Measurements from ENCODE around the gene SGTA. TPM values are rescaled to one million over a fixed set of nuclear protein-coding genes. Genes with fewer than 3 reads are reported as not detected.

Gene SGTA
- total and polyA plus RNA-seq, 8 donors = 39.2 to 56.9 (median 46.7) TPM

DNA sequence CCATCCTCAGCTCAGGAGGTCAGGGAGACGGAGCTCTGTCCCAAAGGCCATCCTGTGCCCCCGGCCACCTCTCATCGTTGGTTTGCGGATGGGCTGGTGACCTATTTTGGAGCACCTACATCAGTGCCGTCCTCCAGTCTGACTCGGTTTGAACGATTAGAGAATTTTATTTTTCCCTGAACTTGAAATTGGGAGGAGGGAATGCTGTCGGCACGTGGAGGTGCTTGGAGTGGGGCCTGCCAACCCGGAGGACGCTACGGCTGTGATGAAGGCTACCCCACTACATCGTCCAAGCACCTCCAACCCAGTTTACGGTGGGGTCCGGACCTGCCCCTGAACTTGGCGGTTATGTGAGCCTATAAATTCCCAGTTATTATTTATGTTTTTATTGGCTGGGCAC is 33.6 kb upstream of the SGTA start:
- Histone ChIP-seq H3K4me3 (no peak overlapping the region), H3K36me3 (peaks cover 0 to 28% of the 10 kb centered on the region in 2 donors), H3K27ac (no peak overlapping the region), H3K27me3 (no peaks in the 10 kb centered on the region), H3K4me1 (peaks cover 6 to 10% of the 10 kb centered on the region in 2 donors), H3K9me3 (no peaks in the 10 kb centered on the region)
- TF ChIP-seq, protein P1, sequence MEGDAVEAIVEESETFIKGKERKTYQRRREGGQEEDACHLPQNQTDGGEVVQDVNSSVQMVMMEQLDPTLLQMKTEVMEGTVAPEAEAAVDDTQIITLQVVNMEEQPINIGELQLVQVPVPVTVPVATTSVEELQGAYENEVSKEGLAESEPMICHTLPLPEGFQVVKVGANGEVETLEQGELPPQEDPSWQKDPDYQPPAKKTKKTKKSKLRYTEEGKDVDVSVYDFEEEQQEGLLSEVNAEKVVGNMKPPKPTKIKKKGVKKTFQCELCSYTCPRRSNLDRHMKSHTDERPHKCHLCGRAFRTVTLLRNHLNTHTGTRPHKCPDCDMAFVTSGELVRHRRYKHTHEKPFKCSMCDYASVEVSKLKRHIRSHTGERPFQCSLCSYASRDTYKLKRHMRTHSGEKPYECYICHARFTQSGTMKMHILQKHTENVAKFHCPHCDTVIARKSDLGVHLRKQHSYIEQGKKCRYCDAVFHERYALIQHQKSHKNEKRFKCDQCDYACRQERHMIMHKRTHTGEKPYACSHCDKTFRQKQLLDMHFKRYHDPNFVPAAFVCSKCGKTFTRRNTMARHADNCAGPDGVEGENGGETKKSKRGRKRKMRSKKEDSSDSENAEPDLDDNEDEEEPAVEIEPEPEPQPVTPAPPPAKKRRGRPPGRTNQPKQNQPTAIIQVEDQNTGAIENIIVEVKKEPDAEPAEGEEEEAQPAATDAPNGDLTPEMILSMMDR (IDR thresholded peaks at IDR 0.05) = no peak
- intact Hi-C loops (cut with DNase I) = no loop called here
- ATAC-seq (no peak), DNase-seq (no peak)

DNA sequence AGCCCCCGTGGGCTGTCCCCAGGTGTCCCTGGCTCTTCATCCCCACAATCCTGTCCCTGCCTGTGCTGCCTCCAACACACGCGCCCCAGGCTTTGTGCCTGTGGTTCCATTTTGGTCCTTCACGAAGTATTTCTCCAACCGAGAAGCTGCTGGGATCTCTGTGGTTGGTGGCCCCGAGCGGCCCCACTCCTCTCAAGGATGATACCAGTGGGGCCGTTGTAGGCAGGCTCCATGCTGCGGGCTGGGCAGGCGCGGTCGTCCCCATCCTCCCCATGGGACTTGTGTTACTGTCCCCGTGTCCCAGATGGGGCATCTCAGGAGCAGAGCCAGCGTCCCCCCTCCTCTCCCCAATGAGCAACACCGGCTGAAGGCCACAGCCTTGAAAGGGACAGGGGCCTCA is 32.9 kb upstream of the SGTA start:
- Histone ChIP-seq H3K36me3 (peaks cover 0 to 35% of the 10 kb centered on the region in 2 donors), H3K9me3 (no peaks in the 10 kb centered on the region), H3K27me3 (no peaks in the 10 kb centered on the region), H3K27ac (no peak overlapping the region), H3K4me3 (no peak overlapping the region), H3K4me1 (peaks cover 6 to 10% of the 10 kb centered on the region in 2 donors)
- TF ChIP-seq, protein P1 (IDR thresholded peaks at IDR 0.05) = no peak
- DNase-seq (peak in 1 of 4 donors; percentile 67), ATAC-seq (no peak)
- intact Hi-C loops (cut with DNase I) = no loop called here

DNA sequence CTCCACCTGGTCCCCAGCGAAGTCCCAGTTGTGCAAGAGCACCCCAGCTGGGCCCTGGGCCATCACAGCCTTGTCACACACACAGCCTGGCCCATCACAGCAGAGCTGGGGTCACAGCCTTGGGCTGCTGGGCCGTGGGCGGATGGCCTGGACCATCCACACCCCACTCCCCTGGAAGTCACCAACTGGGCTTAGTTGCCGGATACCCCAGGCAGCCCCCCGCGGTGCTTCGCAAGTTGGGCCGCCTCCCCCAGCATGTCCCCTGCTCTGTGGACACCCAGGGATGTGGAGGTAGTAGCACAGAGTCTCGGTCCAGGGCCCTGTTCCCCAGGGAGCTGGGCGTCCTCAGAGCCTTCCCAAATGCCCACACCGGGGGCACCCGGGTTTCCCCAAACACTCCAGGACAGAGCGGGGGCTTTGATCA is 32.1 kb upstream of the SGTA start:
- intact Hi-C loops (cut with DNase I) = no loop called here

DNA sequence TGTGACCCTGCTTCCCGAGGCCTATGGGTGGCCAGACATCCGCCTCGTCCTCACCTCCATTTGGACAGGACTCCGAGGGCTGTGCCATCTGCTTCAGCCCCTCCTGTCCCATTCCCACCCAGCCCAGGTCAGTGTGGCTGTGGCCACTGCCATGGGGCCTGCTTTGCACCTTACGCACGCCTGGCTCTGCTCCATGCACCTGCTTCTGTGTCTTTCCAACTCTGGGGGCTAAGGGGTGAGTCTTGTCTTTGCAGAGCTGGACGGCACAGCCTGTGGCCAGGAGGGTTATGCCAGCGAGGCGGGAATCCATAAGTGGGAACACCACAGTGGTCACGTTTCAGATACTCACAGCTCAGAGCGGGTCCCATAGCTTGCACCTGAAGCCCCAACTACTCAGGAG is 31.4 kb upstream of the SGTA start:
- H3K4me1 ChIP-seq = no peaks in the 10 kb centered on the region
- intact Hi-C loops (cut with DNase I) = no loop called here
- H3K36me3 ChIP-seq = peaks cover 0 to 50% of the 10 kb centered on the region in 2 donors
- DNase-seq (no peak), ATAC-seq (no peak)
- H3K4me3 ChIP-seq = no peak overlapping the region
- no peaks in the 10 kb centered on the region for H3K27me3 ChIP-seq
- H3K9me3 ChIP-seq = no peaks in the 10 kb centered on the region
- no peak overlapping the region for H3K27ac ChIP-seq
- TF ChIP-seq, protein P1 (IDR thresholded peaks at IDR 0.05) = no peak

More for the DNA sequence above, 32.1 kb upstream of the SGTA start:
- H3K27ac ChIP-seq = no peak overlapping the region
- TF ChIP-seq, protein P1 (IDR thresholded peaks at IDR 0.05) = no peak
- no peaks in the 10 kb centered on the region for H3K9me3 ChIP-seq
- H3K4me1 ChIP-seq = peaks cover 0 to 2% of the 10 kb centered on the region in 2 donors
- H3K36me3 ChIP-seq = peaks cover 0 to 42% of the 10 kb centered on the region in 2 donors
- ATAC-seq (no peak), DNase-seq (peak in 1 of 4 donors; percentile 69)
- H3K4me3 ChIP-seq = no peak overlapping the region
- no peaks in the 10 kb centered on the region for H3K27me3 ChIP-seq

GRCh38 chr19:2813235-2814160 is 30.4 kb upstream of the SGTA start:
- Histone ChIP-seq H3K27me3 (no peaks in the 10 kb centered on the region), H3K27ac (no peak overlapping the region), H3K4me3 (no peak overlapping the region), H3K36me3 (peaks cover 0 to 59% of the 10 kb centered on the region in 2 donors), H3K4me1 (no peaks in the 10 kb centered on the region), H3K9me3 (no peaks in the 10 kb centered on the region)
- ATAC-seq (no peak), DNase-seq (peak in 1 of 4 donors; percentile 72)
- intact Hi-C loops (cut with DNase I) = no loop called here
- TF ChIP-seq, protein P1 (IDR thresholded peaks at IDR 0.05) = no peak
